Activated T-helper 17 cell treated with anti-CD3 and anti-CD28 coated beads, Interleukin-2, amount 50 U/mL, for 72 hours (primary cell): ENCODE measurements around the gene SORCS2. TPM values are rescaled to one million over a fixed set of nuclear protein-coding genes. Genes with fewer than 3 reads are reported as not detected.

Source experiments
- ATAC-seq: fragments of 150-1000 bp; cut with Tn5 transposase; replicated peaks from 2 replicates; pipeline ENCODE4 v1.10.0; 2021; ENCODE audit warnings: mild to moderate bottlenecking, moderate library complexity
- H3K27ac Mint-ChIP-seq: one replicate; pipeline ENCODE4 v1.8.0; 2022; ENCODE audit warnings: mixed read lengths
- H3K27me3 Mint-ChIP-seq: one replicate; pipeline ENCODE4 v1.8.0; 2022; ENCODE audit warnings: mixed read lengths
- H3K36me3 Mint-ChIP-seq: one replicate; pipeline ENCODE4 v1.8.0; 2022; ENCODE audit warnings: low read depth, mild to moderate bottlenecking, mixed read lengths
- H3K4me1 Mint-ChIP-seq: one replicate; pipeline ENCODE4 v1.8.0; 2022; ENCODE audit warnings: mixed read lengths
- H3K4me3 Mint-ChIP-seq: one replicate; pipeline ENCODE4 v1.8.0; 2022; ENCODE audit warnings: mild to moderate bottlenecking, mixed read lengths
- H3K9me3 Mint-ChIP-seq: one replicate; pipeline ENCODE4 v1.8.0; 2022; ENCODE audit warnings: mixed read lengths
- total RNA-seq, 2 donors: library from RNA; stranded (reverse); gene quantifications; one replicate each; pipeline ENCODE4 v1.2.3, GENCODE V29; 2022

SORCS2 gene
- total RNA-seq, 2 donors from 2014 or later, result 0.04 to 0.26 TPM

DNA sequence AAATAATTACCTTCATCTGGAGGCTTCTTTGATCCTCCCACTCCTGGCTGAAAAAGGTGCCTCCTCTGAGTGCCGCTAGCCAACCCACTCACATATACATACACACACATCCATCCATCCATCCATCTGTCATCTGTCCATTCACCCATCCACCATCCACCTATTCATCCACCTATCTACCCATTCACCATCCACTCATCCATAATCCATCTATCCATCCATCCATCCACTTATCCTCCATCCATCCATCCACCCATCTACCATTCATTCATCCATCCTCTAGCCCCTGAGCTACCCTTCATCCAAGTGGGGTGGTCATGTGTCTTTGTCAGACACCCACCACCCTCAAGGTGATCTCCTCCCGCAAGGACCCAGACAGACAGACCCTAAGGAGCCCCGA, 423.9 kb downstream of the SORCS2 start:
- no peak for ATAC-seq
- Mint-ChIP-seq H3K4me1 (peaks cover 2% of the 10 kb centered on the region), H3K9me3 (no peaks in the 10 kb centered on the region), H3K4me3 (no peak overlapping the region), H3K27me3 (peaks cover 7% of the 10 kb centered on the region), H3K27ac (peak overlapping the region; percentile 22), H3K36me3 (no peaks in the 10 kb centered on the region)

GRCh38 chr4:7618361-7618760, 426.0 kb downstream of the SORCS2 start:
- Mint-ChIP-seq H3K9me3 (no peaks in the 10 kb centered on the region), H3K27me3 (peaks cover 11% of the 10 kb centered on the region), H3K4me1 (peaks cover 5% of the 10 kb centered on the region), H3K27ac (no peak overlapping the region), H3K36me3 (no peaks in the 10 kb centered on the region), H3K4me3 (no peak overlapping the region)
- no peak for ATAC-seq

- Mint-ChIP-seq H3K4me1 (peaks cover 5% of the 10 kb centered on the region), H3K4me3 (no peak overlapping the region), H3K9me3 (no peaks in the 10 kb centered on the region), H3K36me3 (no peaks in the 10 kb centered on the region), H3K27ac (no peak overlapping the region), H3K27me3 (peaks cover 17% of the 10 kb centered on the region)
- ATAC-seq, result no peak
These were observed 427.9 kb downstream of the SORCS2 start for GRCh38 chr4:7620086-7620813.

DNA sequence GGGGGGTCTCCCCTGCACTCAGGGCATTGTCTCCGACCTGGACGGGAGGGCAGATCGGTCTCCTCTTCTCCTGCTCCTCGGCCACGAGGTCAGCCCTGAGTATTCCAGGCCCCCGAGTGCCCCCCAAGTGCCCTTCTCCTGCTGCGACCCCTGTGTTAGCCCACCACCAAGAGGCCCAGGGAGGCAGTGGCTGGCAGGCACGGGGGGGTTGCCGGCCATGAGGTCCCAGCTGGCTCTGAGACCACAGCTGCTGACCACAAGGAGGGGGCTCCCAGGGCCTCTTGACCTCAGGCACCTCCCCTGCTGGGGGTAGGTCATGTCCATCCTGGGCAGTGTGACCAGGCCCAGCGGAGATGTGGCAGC, 428.5 kb downstream of the SORCS2 start:
- no peak for ATAC-seq
- Mint-ChIP-seq H3K36me3 (no peaks in the 10 kb centered on the region), H3K4me1 (peaks cover 5% of the 10 kb centered on the region), H3K4me3 (no peak overlapping the region), H3K27me3 (peaks cover 20% of the 10 kb centered on the region), H3K27ac (no peak overlapping the region), H3K9me3 (no peaks in the 10 kb centered on the region)

DNA sequence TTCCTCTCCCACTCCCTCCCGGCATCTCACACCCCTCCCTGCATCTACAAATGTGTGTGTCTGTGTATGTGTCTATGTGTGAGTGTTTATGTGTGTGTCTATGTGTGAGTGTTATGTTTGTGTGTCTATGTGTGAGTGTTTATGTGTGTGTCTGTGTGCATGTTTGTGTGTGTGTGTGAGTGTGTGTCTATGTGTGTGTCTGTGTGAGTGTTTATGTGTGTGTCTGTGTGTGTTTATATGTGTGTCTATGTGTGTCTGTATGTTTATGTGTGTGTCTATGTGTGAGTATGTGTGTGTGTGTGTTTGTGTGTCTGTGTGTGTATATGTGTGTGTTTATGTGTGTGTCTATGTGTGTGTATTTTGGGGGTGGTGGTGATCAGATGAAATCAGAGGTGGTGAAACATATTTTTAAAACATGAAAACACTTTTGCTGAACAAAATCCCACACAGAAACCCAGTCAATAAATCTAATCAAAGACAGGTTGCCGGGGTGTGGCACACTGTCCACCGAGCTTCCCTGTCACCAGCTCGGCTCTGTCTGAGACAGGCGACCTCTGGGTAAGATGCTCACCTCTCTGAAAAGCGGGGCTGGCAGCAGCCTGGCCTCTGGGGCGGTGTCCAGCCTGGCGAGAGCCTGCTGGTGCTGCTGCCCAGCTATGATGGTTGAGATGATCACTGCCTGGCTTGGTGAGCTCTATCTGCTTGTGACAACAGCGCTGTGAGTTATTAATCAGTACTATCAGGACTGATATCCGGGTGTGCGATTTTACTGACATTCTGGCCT, 429.1 kb downstream of the SORCS2 start:
- Mint-ChIP-seq H3K27ac (no peak overlapping the region), H3K9me3 (no peaks in the 10 kb centered on the region), H3K36me3 (no peaks in the 10 kb centered on the region), H3K4me1 (peaks cover 5% of the 10 kb centered on the region), H3K4me3 (no peak overlapping the region), H3K27me3 (peaks cover 15% of the 10 kb centered on the region)
- no peak for ATAC-seq

- H3K27ac Mint-ChIP-seq, result no peak overlapping the region
- peaks cover 5% of the 10 kb centered on the region for H3K4me1 Mint-ChIP-seq
- no peaks in the 10 kb centered on the region for H3K9me3 Mint-ChIP-seq
- H3K27me3 Mint-ChIP-seq, result peaks cover 15% of the 10 kb centered on the region
- no peak overlapping the region for H3K4me3 Mint-ChIP-seq
- ATAC-seq, result no peak
- no peaks in the 10 kb centered on the region for H3K36me3 Mint-ChIP-seq
These were observed 430.0 kb downstream of the SORCS2 start for GRCh38 chr4:7622371-7622770.

GRCh38 chr4:7623468-7623867, 431.1 kb downstream of the SORCS2 start:
- Mint-ChIP-seq H3K27me3 (peaks cover 15% of the 10 kb centered on the region), H3K4me1 (peaks cover 5% of the 10 kb centered on the region), H3K4me3 (no peak overlapping the region), H3K9me3 (no peaks in the 10 kb centered on the region), H3K36me3 (no peaks in the 10 kb centered on the region), H3K27ac (no peak overlapping the region)
- no peak for ATAC-seq

DNA sequence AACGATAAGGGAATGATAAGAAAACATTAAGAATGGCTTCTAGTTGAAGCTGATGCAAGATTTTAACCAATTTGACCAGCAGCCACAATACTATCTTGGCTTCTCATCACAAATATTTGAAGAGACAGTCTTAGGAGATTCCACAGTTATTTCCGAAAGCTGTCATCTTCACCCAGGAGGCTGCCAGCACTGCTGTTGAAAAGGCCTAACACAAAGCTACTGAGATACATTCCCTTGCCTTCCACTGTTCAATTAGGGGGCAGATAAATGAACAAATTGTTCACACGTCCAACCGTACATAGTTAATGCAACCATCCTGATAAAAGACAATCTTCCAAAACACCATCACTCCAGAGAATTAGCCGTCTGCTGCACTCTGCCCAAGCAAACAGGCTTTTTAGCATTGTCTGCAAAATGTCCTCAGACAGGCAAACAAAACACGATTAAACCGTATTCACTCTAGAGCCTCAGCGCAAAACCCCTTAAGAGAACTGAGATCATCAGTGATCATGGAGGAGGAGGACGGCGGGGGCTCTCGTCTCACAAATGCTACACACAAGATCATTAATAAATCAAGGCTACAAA, 432.1 kb downstream of the SORCS2 start:
- peaks cover 5% of the 10 kb centered on the region for H3K4me1 Mint-ChIP-seq
- ATAC-seq, result no peak
- H3K9me3 Mint-ChIP-seq, result no peaks in the 10 kb centered on the region
- H3K27me3 Mint-ChIP-seq, result peaks cover 15% of the 10 kb centered on the region
- H3K36me3 Mint-ChIP-seq, result no peaks in the 10 kb centered on the region
- H3K4me3 Mint-ChIP-seq, result no peak overlapping the region
- H3K27ac Mint-ChIP-seq, result no peak overlapping the region

- H3K27me3 Mint-ChIP-seq, result peaks cover 15% of the 10 kb centered on the region
- no peak for ATAC-seq
- H3K36me3 Mint-ChIP-seq, result no peaks in the 10 kb centered on the region
- H3K27ac Mint-ChIP-seq, result no peak overlapping the region
- peaks cover 5% of the 10 kb centered on the region for H3K4me1 Mint-ChIP-seq
- no peak overlapping the region for H3K4me3 Mint-ChIP-seq
- H3K9me3 Mint-ChIP-seq, result no peaks in the 10 kb centered on the region
These were observed 432.7 kb downstream of the SORCS2 start for GRCh38 chr4:7625071-7625470.

DNA sequence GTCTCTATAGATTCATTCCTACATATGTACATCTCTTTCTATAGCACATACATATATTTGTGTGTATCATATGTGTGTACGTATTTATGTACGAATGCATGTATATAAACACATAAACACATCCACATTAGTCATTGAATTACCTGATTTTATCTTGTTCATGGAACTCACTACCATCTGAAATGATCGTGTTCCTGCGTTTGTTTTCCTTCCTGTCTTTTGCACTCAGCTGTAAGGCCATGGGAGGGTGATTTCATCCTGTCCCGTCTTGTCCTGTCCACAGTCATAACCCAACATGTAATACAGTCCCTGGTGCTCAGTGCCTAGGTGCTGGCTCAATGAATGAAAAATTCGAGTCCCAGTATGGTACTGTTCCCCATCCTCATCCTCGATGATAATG, 434.2 kb downstream of the SORCS2 start:
- no peak for ATAC-seq
- H3K27me3 Mint-ChIP-seq, result peaks cover 10% of the 10 kb centered on the region
- H3K27ac Mint-ChIP-seq, result no peak overlapping the region
- H3K9me3 Mint-ChIP-seq, result no peaks in the 10 kb centered on the region
- H3K4me1 Mint-ChIP-seq, result no peaks in the 10 kb centered on the region
- H3K4me3 Mint-ChIP-seq, result no peak overlapping the region
- H3K36me3 Mint-ChIP-seq, result no peaks in the 10 kb centered on the region

DNA sequence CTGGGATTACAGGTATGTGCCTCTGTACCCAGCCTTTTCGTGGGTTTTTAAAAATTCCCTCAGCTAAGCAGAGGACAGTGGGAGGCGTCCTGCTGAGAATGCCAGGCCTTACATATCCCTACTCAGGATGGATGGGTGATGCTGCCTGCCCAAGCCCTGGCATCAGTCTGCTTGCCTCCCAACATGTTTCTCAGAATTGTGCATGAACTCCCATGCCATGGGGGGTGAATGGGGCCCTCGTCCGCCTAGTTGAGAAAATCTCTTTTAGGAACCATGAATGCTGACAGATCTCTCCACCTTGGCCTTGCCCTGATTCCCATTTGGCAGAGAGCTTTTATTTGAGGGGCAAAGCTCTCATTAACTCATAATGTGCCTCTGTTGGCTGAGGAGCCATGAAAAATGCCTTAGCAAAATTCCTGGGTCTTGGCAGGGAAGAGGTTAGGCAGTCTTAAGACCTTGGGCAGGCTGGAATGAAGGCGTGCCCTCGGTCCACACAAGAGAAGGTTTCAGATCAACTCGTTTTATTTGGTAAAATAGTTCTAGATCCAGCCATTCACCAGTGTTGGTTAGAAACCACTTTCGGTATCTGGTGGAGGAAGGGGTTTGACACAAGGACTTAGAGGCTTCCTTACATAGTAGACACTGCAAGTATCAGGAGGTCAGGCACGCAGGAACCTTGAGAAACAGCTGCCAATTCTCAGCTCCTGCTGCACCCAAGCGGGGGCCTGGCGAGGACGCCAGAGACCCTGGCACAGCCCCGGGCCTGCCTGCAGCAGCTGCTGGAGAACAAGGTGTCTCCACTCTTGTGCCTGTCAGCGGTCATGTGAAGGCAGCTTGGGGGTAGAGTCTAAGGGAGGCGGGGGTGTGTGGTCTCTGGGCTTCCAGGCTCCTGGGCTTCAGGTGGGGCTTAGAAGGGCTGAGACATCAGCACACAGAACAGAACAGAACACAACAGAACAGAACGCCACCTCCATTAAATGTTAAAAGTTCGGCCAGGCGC, 435.2 kb downstream of the SORCS2 start:
- H3K27ac Mint-ChIP-seq, result no peak overlapping the region
- H3K9me3 Mint-ChIP-seq, result no peaks in the 10 kb centered on the region
- H3K4me3 Mint-ChIP-seq, result no peak overlapping the region
- H3K4me1 Mint-ChIP-seq, result no peaks in the 10 kb centered on the region
- peaks cover 16% of the 10 kb centered on the region for H3K27me3 Mint-ChIP-seq
- ATAC-seq, result no peak
- no peaks in the 10 kb centered on the region for H3K36me3 Mint-ChIP-seq

DNA sequence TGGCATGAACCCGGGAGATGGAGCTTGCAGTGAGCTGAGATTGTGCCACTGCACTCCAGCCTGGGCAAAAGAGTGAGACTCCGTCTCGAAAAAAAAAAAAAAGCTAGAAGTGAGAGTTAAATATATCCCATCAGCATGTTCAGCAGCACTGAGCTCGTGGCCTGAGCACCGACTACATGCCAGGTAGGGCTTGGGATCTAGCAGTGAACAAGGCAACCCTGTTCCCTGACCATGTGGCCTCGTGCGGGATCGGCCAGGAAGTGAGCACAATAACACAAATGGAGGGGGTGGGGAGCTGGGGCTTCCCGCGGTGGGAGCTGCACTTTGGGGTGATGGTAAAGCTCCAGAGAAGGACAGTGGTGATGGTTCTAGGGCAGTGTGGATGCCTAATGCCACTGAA, 436.1 kb downstream of the SORCS2 start:
- Mint-ChIP-seq H3K36me3 (no peaks in the 10 kb centered on the region), H3K4me1 (no peaks in the 10 kb centered on the region), H3K27me3 (peaks cover 17% of the 10 kb centered on the region), H3K4me3 (no peak overlapping the region), H3K9me3 (no peaks in the 10 kb centered on the region), H3K27ac (no peak overlapping the region)
- no peak for ATAC-seq

GRCh38 chr4:7629501-7630254, 437.3 kb downstream of the SORCS2 start:
- Mint-ChIP-seq H3K4me1 (no peaks in the 10 kb centered on the region), H3K9me3 (no peaks in the 10 kb centered on the region), H3K36me3 (no peaks in the 10 kb centered on the region), H3K27ac (no peak overlapping the region), H3K4me3 (no peak overlapping the region), H3K27me3 (peaks cover 13% of the 10 kb centered on the region)
- ATAC-seq, result no peak
